Measurements from ENCODE around the gene CACNB2.

CACNB2 gene

DNA sequence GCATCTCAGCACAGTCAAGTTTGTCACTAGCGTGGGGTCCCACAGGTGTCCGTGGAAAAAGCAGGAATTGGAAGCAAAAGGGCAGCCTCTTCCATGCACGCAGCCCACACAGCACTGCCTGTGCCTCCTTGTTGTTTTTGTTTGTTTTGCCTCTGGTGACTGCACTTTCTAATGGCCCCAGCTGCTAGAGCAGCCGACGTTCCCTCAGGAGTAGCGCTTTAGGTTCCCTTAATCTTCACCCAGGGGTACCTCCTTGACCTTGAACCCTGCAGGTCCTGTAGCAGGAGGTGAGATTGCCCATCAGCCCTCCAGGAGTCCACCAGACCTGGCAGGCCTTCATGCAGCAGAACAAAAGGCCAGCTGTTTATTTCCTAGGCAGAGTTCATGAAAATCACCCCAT is 210.1 kb downstream of the CACNB2 start:
- no peak for DNase-seq

DNA sequence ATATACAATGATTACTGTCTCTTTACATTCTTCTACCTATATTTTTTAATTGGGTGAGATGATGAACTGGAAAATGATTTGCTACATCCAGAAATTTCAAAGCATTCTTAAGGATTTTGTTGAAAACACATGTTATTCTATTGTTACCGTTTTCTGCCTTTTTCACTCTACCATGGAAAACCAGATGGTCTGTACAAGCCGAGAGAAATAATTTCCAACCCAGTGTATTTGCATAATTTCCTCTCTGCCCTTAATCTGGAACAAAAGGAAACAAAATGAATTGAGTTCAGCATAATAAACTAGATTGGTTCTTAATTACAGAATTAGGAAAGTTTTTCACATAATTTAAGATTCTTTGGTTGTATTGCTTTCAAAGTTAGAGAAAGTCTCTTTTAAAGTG is 211.2 kb downstream of the CACNB2 start:
- DNase-seq: no peak

DNA sequence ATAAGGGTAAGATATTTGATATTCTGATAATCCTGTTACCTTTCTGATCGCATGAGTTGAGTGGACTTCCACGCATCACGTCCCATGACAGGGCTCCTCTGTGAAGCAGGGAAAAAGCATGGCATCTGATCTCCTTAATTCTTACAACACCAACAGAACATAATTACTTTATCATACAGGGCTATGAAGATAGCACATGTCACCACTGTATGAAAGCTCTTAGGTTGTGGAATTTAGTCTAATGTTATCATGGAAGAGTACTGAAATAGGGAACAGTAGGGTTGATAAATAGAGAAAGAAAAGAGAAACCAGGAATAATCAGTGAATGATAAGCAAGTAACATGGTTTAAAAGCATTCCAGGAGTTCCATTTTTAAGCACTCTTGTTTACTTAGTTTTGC is 212.0 kb downstream of the CACNB2 start:
- DNase-seq: no peak

DNA sequence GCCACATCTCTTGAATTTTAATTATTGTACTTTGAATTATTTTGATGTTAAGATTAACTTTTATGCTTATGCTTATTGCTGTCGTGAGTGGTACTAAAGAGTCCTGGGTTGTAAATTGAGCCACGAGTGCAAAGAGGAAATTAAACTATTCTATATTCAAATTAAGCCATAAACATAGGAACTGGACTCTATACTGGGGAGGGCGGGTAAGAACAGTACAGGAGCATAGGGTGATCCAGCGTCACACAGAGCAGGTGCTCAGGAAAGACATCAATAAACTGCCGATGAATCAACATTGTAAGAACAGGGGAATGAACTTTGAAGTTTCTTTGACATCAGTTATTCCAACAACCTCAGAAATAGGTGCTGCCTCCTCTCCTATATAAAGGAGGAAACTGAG is 219.6 kb downstream of the CACNB2 start:
- DNase-seq: no peak

DNA sequence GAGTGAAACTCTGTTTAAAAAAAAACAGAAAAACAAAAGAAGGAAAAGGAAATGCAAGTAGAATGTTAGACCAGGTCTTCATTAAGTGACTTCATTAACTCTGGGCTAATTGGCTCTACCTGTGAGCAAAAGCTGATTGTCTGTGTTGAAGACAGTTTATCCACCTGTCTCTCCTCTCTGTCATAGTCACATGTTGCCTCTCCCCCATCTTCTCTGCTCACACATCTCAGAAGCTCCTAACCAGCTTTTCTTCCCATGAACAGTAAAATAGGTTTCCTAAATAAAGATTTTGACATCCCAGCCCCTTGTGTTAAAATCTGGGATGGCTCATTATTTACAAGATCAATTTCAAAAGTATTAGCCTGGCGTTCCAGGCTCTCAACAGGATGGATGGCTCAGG is 222.7 kb downstream of the CACNB2 start:
- no peak for DNase-seq

DNA sequence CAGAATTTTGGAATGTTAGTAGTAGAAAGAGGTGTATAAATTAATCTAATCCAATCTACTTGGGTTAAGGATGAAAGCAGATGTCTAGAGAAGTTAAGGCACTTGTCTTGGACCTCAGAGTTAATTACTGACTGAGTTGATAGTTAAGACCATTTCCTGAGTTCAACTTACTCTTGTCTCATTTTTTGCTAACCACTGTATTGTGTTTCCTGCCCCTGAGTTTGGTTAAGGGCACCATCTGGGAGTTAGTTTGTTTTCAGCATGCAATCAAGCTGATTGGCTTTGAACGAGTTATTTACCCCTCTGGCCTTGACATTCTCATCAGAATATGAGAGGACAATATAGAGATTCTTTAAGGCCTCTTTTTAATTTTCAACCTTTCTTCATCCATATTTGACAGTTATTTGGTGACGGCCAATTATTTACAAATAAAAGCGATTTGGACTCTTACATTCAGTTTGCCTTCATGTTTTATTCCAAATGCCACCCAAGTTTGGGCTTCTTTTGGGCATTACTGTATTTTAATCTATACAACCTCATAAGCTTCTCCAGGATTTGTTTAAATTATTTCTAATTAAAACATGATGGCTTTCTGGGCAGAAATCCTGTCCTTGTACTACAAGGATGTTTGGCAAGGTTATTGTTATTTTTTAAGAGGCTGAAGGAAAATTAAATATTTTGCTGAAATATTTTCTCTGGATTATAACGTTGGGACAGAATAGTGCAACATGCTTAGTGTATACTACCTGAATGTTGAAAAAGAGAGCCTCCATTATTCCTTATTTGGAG is 225.0 kb downstream of the CACNB2 start:
- no peak for DNase-seq

DNA sequence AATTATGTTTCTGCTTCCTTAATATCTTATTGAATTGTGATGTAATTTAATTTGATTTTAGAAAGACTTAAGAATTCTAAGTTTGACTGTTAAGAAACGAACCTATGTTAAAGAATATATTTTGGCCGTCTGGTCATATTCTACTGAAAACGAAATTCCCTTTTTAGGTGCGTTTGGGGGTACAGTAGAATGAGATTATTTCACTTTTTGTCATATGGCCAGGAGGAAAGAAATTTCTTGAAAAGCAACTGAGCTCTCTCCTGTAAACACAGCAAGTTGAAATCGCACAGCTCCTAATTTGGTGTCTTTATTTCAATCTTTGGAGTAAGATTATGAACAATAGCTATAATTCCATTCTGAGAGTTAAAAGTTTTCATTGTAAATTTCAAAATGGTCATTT is 227.6 kb downstream of the CACNB2 start:
- DNase-seq: no peak

DNA sequence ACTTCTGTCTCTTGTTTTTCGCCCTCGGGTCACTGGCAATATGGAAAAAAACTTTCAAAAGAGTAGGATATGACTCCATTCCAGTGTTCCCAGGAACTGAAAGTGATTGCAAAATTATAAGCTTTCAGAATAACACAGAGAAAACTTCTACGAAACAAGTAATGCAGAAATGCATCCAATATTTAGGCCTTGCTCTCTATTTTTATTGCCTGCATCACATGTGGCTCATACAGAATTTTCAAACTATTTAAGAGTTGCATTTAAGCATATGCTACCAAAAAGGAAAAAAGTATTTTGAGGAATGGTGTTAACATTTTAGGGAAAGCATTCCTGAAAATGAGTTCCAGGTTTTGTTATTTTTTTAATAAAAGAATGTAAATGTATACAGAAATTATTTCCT is 228.0 kb downstream of the CACNB2 start:
- DNase-seq: no peak

DNA sequence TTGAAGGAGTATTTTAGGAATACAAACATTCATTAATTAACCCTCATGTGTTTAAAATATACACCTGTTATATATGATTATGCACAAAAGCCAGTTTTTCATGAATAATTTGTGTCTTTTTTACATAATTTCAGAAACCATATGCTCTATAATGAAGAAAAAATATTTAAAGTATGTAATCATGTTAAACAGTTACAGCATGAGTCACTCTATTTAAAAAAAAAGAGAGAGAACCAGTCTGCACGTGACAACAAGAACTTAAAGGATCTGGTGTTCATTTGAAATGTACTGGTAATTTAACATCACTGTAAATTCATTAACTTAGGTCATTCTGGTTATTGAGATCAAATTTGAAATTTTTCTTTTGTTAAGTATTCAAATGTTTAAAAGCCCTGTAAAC is 228.5 kb downstream of the CACNB2 start:
- DNase-seq: no peak

DNA sequence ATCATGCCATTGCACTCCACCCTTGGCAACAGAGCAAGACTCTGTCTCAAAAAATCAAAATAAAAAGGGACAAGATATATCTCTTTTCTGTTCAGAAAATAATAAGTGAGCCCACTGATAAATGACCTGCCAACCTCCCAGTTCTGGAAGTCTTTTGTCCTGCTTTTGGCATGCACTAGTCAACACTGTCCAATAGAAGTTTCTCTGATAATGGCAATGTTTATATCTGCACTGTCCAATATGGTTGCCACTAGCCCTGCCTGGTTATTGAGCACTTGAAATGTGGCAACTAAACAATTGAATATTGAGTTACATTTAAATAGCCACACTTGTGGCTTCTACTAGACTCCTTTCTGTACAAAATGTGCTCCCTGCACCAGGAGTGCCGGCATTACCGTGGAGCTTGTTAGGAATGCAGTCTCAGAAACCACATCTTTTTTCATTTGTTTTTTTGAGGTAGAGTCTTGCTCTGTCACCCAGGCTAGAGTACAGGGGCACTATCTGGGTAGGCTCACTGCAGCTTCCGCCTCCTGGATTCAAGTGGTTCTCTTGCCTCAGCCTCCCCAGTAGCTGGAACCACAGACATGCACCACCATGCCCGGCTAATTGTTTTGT is 229.7 kb downstream of the CACNB2 start:
- DNase-seq: no peak

DNA sequence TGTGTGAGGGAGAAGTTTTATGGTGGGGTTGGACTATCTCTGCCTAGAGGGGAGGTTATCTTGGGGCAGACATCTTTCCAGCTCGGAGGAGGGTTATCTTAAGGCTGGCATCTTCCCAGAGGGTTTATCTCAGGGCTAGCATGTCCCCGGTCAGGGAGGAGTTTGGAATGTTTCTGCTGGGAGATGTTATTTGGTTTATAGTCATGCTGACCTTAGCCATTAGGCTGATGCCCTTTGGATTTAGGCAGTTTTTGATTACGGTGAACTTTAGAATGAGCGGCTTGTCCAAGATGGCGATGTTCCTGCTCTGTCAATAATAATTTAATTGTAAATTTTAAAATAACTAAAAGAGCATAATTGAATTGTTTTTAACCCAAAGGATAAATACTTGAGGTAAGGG is 236.4 kb downstream of the CACNB2 start:
- no peak for DNase-seq

DNA sequence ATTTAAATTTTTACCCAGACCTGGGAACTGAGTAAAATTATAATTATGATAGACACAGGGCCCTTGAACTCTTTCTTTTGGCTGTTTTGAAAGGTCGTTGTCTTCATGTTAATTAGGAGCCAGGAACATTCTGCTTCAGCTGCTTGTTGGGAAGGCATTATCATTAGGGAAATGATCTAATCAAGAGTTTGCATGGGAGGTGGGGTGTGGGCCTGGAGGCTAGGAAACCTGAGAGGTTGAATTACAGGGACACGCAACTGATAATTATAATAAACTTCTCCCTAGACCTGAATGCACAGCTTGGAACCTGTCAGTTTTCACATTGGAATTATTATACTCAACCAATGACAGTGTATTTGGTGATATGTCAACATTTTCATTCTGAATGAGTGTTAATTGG is 237.7 kb downstream of the CACNB2 start:
- no peak for DNase-seq

DNA sequence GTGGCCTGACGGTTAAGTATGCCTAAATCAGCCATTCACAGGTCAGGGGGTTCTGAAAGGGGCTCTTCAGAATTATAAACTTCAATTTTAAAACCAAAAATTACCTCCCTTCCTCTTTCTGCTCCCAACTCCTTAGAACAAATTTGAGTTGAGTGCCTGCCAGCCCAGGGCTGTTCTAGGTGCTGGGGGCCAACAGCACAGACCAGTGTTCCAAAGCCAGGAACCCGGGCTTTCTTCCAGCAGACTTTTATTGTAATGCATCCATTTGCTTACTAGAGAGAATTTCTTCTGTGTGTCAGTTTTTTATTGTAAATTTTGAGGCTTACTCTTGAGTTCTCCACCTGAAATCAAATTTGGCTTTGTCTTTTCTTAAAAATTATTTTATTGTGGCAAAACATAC is 238.5 kb downstream of the CACNB2 start:
- no peak for DNase-seq

DNA sequence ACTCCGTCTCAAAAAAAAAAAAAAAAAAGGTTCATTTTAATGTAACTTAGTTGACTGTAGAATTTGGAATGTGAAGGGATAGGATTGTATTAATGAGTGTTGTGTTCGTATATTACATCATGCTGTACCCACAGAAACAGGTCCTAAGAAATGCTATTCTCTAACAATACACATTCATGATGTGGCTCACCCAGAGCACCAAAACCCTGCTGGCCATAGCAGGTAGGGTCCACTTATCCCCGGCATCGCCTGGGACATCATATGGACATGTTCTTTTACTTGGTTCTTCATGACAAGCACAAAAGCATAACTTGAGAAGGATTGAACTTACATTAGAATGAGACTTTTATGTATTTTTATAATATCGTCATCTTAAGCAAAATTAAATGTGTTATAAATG is 241.5 kb downstream of the CACNB2 start:
- no peak for DNase-seq

DNA sequence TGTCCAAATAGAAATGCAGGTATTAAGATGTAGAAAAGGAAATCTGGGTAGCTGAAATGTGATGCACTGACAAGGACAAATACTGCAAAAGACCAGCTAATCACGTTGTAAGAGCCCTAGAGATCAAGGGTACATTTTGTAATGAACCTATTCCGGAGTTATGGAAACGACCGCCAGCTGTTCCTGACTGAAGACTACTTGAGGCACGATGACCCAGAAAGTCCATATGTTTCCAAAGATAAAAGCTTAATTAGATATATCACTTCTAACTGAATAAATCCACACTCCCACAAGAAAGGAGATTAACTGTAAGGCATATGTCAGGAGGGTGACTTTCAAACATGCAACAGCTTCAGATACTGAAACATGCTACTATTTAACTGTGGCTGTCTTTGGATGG is 257.7 kb downstream of the CACNB2 start:
- no peak for DNase-seq

DNA sequence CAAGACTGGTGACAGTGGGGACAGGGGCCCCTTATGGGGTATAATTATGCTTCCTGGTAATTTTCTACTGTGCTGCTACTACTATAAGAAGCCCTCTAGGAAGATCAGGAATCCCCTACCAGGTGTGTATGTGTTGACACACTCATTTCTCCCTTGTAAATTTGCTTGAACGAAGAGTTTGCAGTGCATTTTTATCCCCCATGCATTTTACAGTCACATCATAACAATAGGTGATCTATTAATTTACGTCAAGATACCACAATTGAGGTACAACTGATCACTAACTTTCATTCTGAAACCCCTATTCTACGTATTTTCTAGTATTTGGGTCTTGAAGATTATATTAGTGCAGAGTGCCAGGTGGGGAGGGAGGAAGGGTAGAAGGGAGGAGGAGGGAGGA is 258.9 kb downstream of the CACNB2 start:
- DNase-seq: no peak

DNA sequence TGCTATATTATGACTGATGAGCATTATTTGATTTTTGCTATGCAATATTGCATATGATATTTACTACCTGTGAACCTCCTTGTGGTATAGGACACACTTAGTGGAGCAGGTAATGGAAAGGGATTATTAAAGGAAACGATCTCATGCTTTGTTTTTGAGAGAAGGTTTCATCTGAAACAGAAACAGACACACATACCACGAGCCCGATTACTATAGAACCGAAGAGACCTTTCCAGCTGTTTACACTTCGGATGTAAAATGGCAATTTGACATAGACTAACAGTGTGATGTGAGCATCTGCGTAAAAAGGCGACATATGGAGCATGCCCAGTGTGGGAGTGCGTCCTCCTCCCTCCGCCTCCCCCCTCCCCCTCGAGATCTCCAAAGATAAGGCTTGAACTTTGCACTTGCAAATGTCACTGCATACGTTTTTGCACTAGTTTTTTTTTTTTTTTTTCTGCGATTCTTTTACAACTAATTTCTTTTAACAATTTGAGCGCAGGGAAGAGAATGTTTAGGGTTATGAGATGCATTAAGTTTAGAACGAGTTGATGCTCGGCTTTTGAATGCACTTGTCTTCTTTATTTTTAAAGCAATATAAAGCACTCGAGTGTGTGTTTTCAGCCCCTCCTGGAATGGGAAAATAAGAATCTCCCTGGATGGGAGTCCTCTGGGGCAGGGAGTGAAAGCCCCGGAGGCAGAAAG is 260.1 kb downstream of the CACNB2 start:
- DNase-seq: no peak

DNA sequence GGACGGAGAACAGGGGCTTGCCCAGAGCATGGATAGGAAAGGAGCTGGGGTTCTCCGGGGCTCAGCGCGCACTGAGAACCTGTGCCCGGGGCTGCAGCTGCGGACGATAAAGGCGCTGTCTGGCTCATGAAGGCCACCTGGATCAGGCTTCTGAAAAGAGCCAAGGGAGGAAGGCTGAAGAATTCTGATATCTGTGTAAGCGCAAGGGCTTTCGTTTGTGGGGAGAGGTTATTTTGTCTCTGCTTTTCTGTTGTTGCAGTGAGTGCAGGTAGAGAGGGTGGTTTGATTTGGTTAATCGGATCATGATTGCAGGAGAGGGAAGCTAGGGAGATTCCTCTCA is 260.7 kb downstream of the CACNB2 start:
- no peak for DNase-seq

DNA sequence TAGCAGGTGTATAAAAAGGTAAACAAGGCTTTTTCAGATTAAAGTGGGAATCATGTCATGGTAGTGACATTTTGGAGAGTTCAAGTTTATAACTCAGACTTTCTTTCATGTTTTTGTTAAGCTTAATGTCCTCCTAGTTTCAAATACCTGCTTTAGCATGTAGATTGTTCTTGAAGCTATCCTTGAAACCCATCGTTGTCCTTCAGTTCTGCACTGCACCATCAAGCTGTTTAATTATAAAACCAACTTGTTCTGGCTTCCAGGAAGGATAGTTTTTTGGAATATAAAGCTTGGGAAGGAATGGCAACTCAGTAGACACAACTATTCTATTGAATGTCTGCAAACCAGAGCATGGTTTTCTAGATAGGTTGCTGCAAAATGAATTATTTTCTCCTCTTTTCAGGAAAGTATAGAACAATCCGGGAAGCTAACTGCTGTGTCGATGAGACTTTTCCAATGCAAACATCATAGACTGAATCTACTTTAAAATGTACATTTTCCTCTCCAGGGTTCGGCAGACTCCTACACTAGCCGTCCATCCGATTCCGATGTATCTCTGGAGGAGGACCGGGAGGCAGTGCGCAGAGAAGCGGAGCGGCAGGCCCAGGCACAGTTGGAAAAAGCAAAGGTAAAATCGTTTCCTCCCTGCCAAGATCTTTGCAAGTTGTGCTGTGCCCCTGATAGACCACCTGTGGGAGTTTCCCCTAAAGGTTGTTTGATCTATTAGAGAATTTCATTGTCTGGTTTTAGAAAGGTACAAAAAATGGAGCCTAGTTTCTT is 261.4 kb downstream of the CACNB2 start:
- no peak for DNase-seq

DNA sequence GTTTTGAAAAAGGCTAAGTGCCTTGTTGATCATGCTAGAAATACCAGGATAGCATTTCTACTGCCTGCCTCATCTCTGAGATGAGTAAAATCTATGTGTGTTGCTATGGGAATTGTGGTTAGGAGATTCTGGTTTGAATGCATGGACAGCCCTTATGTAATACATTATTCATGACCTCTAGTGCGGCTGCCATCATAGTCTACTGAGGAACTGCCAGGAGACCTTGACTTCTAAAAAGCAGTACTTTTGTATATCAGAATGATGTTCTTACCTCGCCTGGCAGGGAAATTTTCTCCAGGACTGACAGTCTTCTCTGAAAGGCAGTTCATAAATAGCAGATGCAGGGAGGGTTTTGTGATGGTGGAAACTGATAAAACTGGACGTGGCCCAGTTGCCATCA is 262.6 kb downstream of the CACNB2 start:
- DNase-seq: no peak

DNA sequence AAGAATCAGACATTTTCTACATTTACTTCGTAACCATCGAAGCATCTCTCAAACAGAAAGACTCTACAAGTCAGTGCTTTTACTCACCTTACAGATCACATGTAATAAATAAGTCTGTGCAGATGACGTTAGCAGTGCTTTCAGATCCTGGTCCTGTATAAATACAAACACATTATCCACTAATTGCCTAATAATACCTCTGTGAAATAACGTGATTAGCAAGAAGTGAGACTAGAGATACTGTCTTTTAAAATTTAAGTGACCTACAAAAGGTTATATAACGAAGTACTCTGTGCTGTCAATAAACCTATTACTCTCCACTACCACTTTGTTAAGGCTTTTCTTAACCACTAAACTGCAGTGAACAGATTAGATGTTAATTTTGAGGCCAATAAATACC is 264.3 kb downstream of the CACNB2 start:
- DNase-seq: no peak

DNA sequence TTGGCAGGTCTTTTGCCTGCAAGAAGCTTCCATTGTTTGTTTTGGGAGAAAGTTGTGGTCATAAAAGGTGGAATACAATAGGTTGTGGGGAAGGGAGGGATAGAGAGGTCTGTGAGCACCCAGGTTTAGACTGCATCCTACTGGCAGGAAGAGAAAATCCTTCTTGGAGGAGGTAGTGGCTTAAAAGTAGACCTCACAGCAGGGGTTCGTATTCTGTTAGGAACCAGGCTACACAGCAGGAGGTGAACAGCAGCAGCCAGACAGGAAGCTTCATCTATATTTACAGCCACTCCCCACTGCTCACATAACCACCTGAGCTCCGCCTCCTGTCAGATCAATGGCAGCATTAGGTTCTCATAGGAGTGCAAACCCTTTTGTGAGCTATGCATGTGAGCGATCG is 265.9 kb downstream of the CACNB2 start:
- no peak for DNase-seq

DNA sequence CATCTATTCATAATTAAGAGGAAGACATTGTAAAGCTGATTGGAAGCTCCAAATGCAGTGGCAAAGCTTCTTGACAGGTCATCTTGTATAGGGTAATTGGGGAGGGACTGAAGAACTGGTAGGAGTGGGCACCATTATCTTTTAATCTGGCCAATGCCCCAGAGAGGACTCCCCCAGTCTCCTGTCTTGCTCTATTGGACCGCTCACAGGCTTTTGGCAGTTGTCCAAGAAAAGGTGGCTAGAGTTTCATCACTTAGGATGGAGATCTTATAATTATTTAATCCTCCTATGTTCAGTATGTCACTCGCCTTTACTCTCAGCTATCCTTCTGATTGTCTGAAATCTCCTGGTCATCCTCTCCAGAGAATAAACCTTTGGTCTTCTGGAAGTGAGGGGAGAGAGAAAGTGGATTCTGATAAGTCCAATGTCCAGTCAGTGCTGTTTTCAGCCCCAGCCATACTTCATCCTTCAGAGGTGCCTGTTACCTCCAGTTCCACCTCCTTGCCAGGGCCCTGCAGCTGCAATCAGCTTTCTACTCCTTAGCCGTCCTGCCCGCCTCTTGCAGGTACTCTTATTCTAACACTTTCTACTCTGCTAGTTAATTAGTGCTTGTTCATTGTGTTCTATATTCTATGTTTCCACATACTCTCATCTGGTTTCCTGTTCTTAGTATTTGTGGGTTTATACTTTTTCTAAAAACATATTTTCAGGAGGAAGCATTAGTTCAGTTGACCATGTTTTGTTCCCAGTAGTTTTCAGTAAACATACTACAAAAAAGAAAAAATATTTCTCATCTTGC is 269.6 kb downstream of the CACNB2 start:
- DNase-seq: no peak
